ENCODE data around the gene SH3RF2. TPM values are rescaled to one million over a fixed set of nuclear protein-coding genes. Genes with fewer than 3 reads are reported as not detected.

SH3RF2 gene
- total RNA-seq, 1 donor from 2014 or later, result 11.5 TPM

- H3K4me3 ChIP-seq, result no peak overlapping the region
- H3K4me1 ChIP-seq, result no peaks in the 10 kb centered on the region
- no peaks in the 10 kb centered on the region for H3K9me3 ChIP-seq
- no peak for DNase-seq
- H3K27ac ChIP-seq, result no peak overlapping the region
- no peaks in the 10 kb centered on the region for H3K27me3 ChIP-seq (ENCODE audit: low read depth)
- no peak for ATAC-seq
- TF ChIP-seq CTCF (IDR thresholded peaks at IDR 0.05), result no peak
- intact Hi-C loops (cut with DNase I), result no loop called here
- H3K36me3 ChIP-seq, result no peaks in the 10 kb centered on the region
These were observed 4.7 kb upstream of the SH3RF2 start for GRCh38 chr5:145931718-145932117.

GRCh38 chr5:145934276-145934675 lies 2.1 kb upstream of the SH3RF2 start:
- ATAC-seq, result no peak
- DNase-seq, result no peak
- H3K27ac ChIP-seq, result no peak overlapping the region
- no peaks in the 10 kb centered on the region for H3K36me3 ChIP-seq
- TF ChIP-seq CTCF (IDR thresholded peaks at IDR 0.05), result no peak
- H3K27me3 ChIP-seq (ENCODE audit: low read depth), result no peaks in the 10 kb centered on the region
- no peaks in the 10 kb centered on the region for H3K4me1 ChIP-seq
- intact Hi-C loops (cut with DNase I), result no loop called here
- no peaks in the 10 kb centered on the region for H3K9me3 ChIP-seq
- no peak overlapping the region for H3K4me3 ChIP-seq

GRCh38 chr5:145937432-145938250 lies 1.3 kb downstream of the SH3RF2 start:
- no peak for DNase-seq
- peak overlapping the region; percentile 51 for H3K4me3 ChIP-seq
- intact Hi-C loops (cut with DNase I), result no loop called here

GRCh38 chr5:145938776-145939539 lies 2.6 kb downstream of the SH3RF2 start:
- no peak for DNase-seq
- H3K4me1 ChIP-seq, result no peaks in the 10 kb centered on the region
- ATAC-seq, result no peak

More at GRCh38 chr5:145937432-145938250, 1.3 kb downstream of the SH3RF2 start:
- Histone ChIP-seq H3K9me3 (no peaks in the 10 kb centered on the region), H3K4me1 (no peaks in the 10 kb centered on the region), H3K27ac (no peak overlapping the region), H3K36me3 (no peaks in the 10 kb centered on the region), H3K27me3 (ENCODE audit: low read depth) (no peaks in the 10 kb centered on the region)
- TF ChIP-seq CTCF (IDR thresholded peaks at IDR 0.05), result no peak
- ATAC-seq, result peak; percentile 18 to 71

More at GRCh38 chr5:145938776-145939539, 2.6 kb downstream of the SH3RF2 start:
- H3K27ac ChIP-seq, result no peak overlapping the region
- intact Hi-C loops (cut with DNase I), result no loop called here
- no peak for TF ChIP-seq CTCF (IDR thresholded peaks at IDR 0.05)
- peak overlapping the region; percentile 51 for H3K4me3 ChIP-seq
- H3K27me3 ChIP-seq (ENCODE audit: low read depth), result no peaks in the 10 kb centered on the region
- H3K9me3 ChIP-seq, result no peaks in the 10 kb centered on the region
- no peaks in the 10 kb centered on the region for H3K36me3 ChIP-seq

Measured in lower lobe of right lung (tissue), 2 donors.